HepG2 (cell line): Measurements from ENCODE around the gene ADAMTS12. TPM values are rescaled to one million over a fixed set of nuclear protein-coding genes. Genes with fewer than 3 reads are reported as not detected.

ENCODE experiments used
- ATAC-seq: fragments of 200-7000 bp; cut with Tn5 transposase; 3 replicates; pipeline ENCODE4 v1.9.1; 2020; ENCODE audit warnings: mild to moderate bottlenecking, moderate library complexity
- BruUV-seq: library from RNA; stranded (reverse); fragments of 400-500 nt; replicated peaks from 2 replicates; lab custom pipeline; 2021; lab: Mats Ljungman, UMichigan
- CTCF ChIA-PET: fragments of 300-600 bp; formaldehyde crosslinking; extraction: SDS; loops from one replicate; lab custom pipeline; 2021; ENCODE audit warnings: low total read pairs, inconsistent platforms, low intra/inter-chr PET ratio; lab: Yijun Ruan, JAX
- POLR2A ChIA-PET: fragments of 350-600 bp; sonication (Branson Sonifier 250); formaldehyde crosslinking; loops from one replicate; lab custom pipeline; 2020; ENCODE audit warnings: antibody characterized with exemption, inconsistent platforms; lab: Yijun Ruan, JAX
- DNase-seq: peaks from one replicate; pipeline ENCODE4 v3.0.0-alpha.2; 2015; ENCODE audit warnings: low spot score
- FAIRE-seq: peaks from 3 replicates; lab custom pipeline; 2011; peaks lifted over from hg19 to GRCh38; lab: Jason Lieb, UNC
- H2AFZ ChIP-seq: one replicate; pipeline ENCODE4 v1.6.1; 2011; ENCODE audit warnings: low read length, inconsistent platforms
- H3K27ac ChIP-seq: fragments of 300-600 bp; 3 replicates; pipeline ENCODE4 v1.8.0; 2011; ENCODE audit warnings: mixed run types, mild to moderate bottlenecking, mixed read lengths, low read length, inconsistent platforms; ENCODE audit not compliant: insufficient read depth; ENCODE audit errors: extremely low read length
- H3K27me3 ChIP-seq, 2 experiments: fragments of 200-600 bp in 1 of 2; 2 replicates in 1 of 2; 3 replicates in 1 of 2; pipeline versions ENCODE4 v1.6.0 to v1.8.0; 2011; ENCODE audit warnings: low read length in 2 of 2, mild to moderate bottlenecking in 2 of 2, moderate library complexity in 2 of 2, inconsistent platforms in 1 of 2; ENCODE audit not compliant: insufficient read depth in 2 of 2, control insufficient read depth in 1 of 2
- H3K36me3 ChIP-seq, 2 experiments: fragments of 200-600 bp in 1 of 2; replicated peaks in 1 of 2; 2 replicates in 1 of 2; 3 replicates in 1 of 2; pipeline versions ENCODE4 v1.5.1 to v1.8.0; 2011; ENCODE audit warnings: low read length in 2 of 2, inconsistent platforms in 1 of 2; ENCODE audit not compliant: insufficient read depth in 2 of 2, control insufficient read depth in 1 of 2
- H3K4me1 ChIP-seq: 2 replicates; pipeline ENCODE4 v1.5.1; 2012; ENCODE audit warnings: low read length, inconsistent platforms; ENCODE audit not compliant: insufficient read depth
- H3K4me2 ChIP-seq: 2 replicates; pipeline ENCODE4 v1.6.0; 2011; ENCODE audit warnings: low read depth, low read length, inconsistent platforms
- H3K4me3 ChIP-seq, 3 experiments: fragments of 200-600 bp in 1 of 3; sonication (generic), shearing (Covaris generic) in 1 of 3; replicated peaks in 1 of 3; 2 replicates each; pipeline ENCODE4 v1.5.1; 2011 to 2016; ENCODE audit warnings: low read length in 3 of 3, inconsistent platforms in 2 of 3, low read depth in 2 of 3, mild to moderate bottlenecking in 2 of 3, control low read depth in 1 of 3, mixed read lengths in 1 of 3; ENCODE audit not compliant: insufficient read depth in 1 of 3
- H3K79me2 ChIP-seq: one replicate; pipeline ENCODE4 v1.6.1; 2011; ENCODE audit warnings: low read length, inconsistent platforms; ENCODE audit not compliant: insufficient read depth
- H3K9ac ChIP-seq: 2 replicates; pipeline ENCODE4 v1.6.0; 2011; ENCODE audit warnings: mild to moderate bottlenecking, low read depth, low read length, inconsistent platforms; ENCODE audit not compliant: insufficient read depth
- H3K9me3 ChIP-seq: 2 replicates; pipeline ENCODE4 v1.5.1; 2012; ENCODE audit warnings: mild to moderate bottlenecking, low read length
- H4K20me1 ChIP-seq: 2 replicates; pipeline ENCODE4 v1.6.0; 2011; ENCODE audit warnings: inconsistent platforms, mild to moderate bottlenecking, low read length, moderate library complexity; ENCODE audit not compliant: insufficient read depth
- ATF5 ChIP-seq: sonication (generic); formaldehyde crosslinking; IDR thresholded peaks from 2 replicates; pipeline ENCODE4 v1.4.0; 2020; ENCODE audit warnings: mild to moderate bottlenecking, low read depth, missing genetic modification reagents
- DMTF1 ChIP-seq: sonication (generic); formaldehyde crosslinking; IDR thresholded peaks from 2 replicates; pipeline ENCODE4 v1.4.0; 2020; ENCODE audit warnings: mild to moderate bottlenecking, missing genetic modification reagents
- GMEB1 ChIP-seq: sonication (generic); formaldehyde crosslinking; IDR thresholded peaks from 2 replicates; pipeline ENCODE4 v1.5.1; 2020; ENCODE audit warnings: missing genetic modification reagents, mild to moderate bottlenecking, borderline replicate concordance
- HNRNPK ChIP-seq: fragments of 200-400 bp; formaldehyde crosslinking; IDR thresholded peaks from 2 replicates; pipeline ENCODE4 v1.6.1; 2018; ENCODE audit warnings: low read length, low read depth, moderate library complexity, mild to moderate bottlenecking; ENCODE audit not compliant: poor library complexity, severe bottlenecking
- MED1 ChIP-seq: sonication (generic); formaldehyde crosslinking; IDR thresholded peaks from 2 replicates; pipeline ENCODE4 v1.4.0; 2020; ENCODE audit warnings: missing genetic modification reagents
- NFATC3 ChIP-seq: sonication (generic); formaldehyde crosslinking; IDR thresholded peaks from 2 replicates; pipeline ENCODE4 v1.5.1; 2020; ENCODE audit warnings: mild to moderate bottlenecking, missing genetic modification reagents
- RAD21 ChIP-seq: fragments of 450-650 bp; formaldehyde crosslinking; IDR thresholded peaks from 2 replicates; pipeline ENCODE4 v1.5.0; 2020; ENCODE audit warnings: mild to moderate bottlenecking
- THAP7 ChIP-seq: sonication (generic); formaldehyde crosslinking; IDR thresholded peaks from 2 replicates; pipeline ENCODE4 v1.8.1; 2023; ENCODE audit warnings: mild to moderate bottlenecking, missing genetic modification reagents
- XBP1 ChIP-seq: sonication (generic); formaldehyde crosslinking; IDR thresholded peaks from 2 replicates; pipeline ENCODE4 v1.5.0; 2020; ENCODE audit warnings: missing genetic modification reagents
- ZMYM4 ChIP-seq: sonication (generic); formaldehyde crosslinking; IDR thresholded peaks from 2 replicates; pipeline ENCODE4 v1.8.1; 2023; ENCODE audit warnings: mild to moderate bottlenecking, missing genetic modification reagents
- ZNF18 ChIP-seq: sonication (generic); formaldehyde crosslinking; IDR thresholded peaks from 2 replicates; pipeline ENCODE4 v1.8.0; 2022; ENCODE audit warnings: mild to moderate bottlenecking, missing genetic modification reagents; ENCODE audit not compliant: insufficient replicate concordance
- ZNF432 ChIP-seq: sonication (generic); formaldehyde crosslinking; IDR thresholded peaks from 2 replicates; pipeline ENCODE4 v1.5.0; 2020; ENCODE audit warnings: missing genetic modification reagents, mild to moderate bottlenecking, borderline replicate concordance
- ZNF639 ChIP-seq: conservative IDR thresholded peaks from 2 replicates; pipeline ENCODE4 v1.6.1; 2018; ENCODE audit warnings: missing genetic modification reagents
- ZNF788 ChIP-seq: sonication (generic); formaldehyde crosslinking; IDR thresholded peaks from 2 replicates; pipeline ENCODE4 v1.5.0; 2020; ENCODE audit warnings: mild to moderate bottlenecking, missing genetic modification reagents, borderline replicate concordance
- ZSCAN31 ChIP-seq: sonication (generic); formaldehyde crosslinking; IDR thresholded peaks from 2 replicates; pipeline ENCODE4 v1.5.0; 2020; ENCODE audit warnings: low read depth, mild to moderate bottlenecking, missing genetic modification reagents
- WGBS: methylation state at CpG from one replicate; pipeline ENCODE4 v1.1.6; 2017; ENCODE audit warnings: low lambda C conversion rate; 5-methylcytosine and 5-hydroxymethylcytosine counted together
- in situ Hi-C: cut with HindIII; loops from 2 replicates; pipeline ENCODE4 v1.10.0; 2017; ENCODE audit warnings: low pct_unique_long_range_greater_than_20kb; ENCODE audit not compliant: extremely low pct_ligation_motif_present
- intact Hi-C: fragments of 100-400 bp; cut with micrococcal nuclease; formaldehyde crosslinking; loops from one replicate; pipeline ENCODE4 v1.10.0; 2022; ENCODE audit not compliant: unreplicated experiment
- polyA plus RNA-seq, 8 experiments: library from polyadenylated mRNA; depleted of rRNA in 3 of 8; stranded (reverse) in 7 of 8; unstranded in 1 of 8; fragments of >200 nt; fragmentation: Illumina TruSeq in 4 of 8; extraction: Trizol in 4 of 8; gene quantifications; 2 replicates each; pipeline versions ENCODE4 v1.2.1 to v1.2.3, GENCODE V29; 2011 to 2016; ENCODE audit warnings: low read depth in 4 of 8, missing spikeins in 1 of 8, mixed read lengths in 1 of 8; ENCODE audit not compliant: insufficient read depth in 1 of 8
- total RNA-seq, 5 experiments: library from RNA; depleted of rRNA; stranded (reverse); fragments of >200 nt; fragmentation: Illumina TruSeq; extraction: Trizol; gene quantifications; 2 replicates each; pipeline ENCODE4 v1.2.3, GENCODE V29; 2016; ENCODE audit warnings: low read depth in 1 of 5

The ADAMTS12 gene
- total and polyA plus RNA-seq, 2 of the 13 experiments (the other 11 are each of a cell fraction or from before 2014, with no cell fraction given), result 0.03 TPM; not detected in 1

GRCh38 chr5:33504570-33504969, 387.2 kb downstream of the ADAMTS12 start (continued):
- TF ChIP-seq DMTF1 (CRISPR knock-in tag) (no peak), RAD21 (CRISPR knock-in tag) (no peak), ZNF18 (CRISPR knock-in tag) (no peak), HNRNPK (no peak), ZNF639 (CRISPR knock-in tag) (no peak), ZMYM4 (CRISPR knock-in tag) (no peak), ZSCAN31 (no peak)

GRCh38 chr5:33501899-33502298, 389.9 kb downstream of the ADAMTS12 start:
- Histone ChIP-seq H3K4me2 (no peak overlapping the region), H3K36me3 (no peaks in the 10 kb centered on the region), H3K4me1 (no peaks in the 10 kb centered on the region; the same call in 1 of the 2 replicates), H3K9me3 (no peaks in the 10 kb centered on the region), H3K27me3 (no peaks in the 10 kb centered on the region), H3K9ac (no peak overlapping the region), H4K20me1 (no peaks in the 10 kb centered on the region), H2AFZ (no peak overlapping the region), H3K79me2 (no peaks in the 10 kb centered on the region), H3K4me3 (no peak overlapping the region), H3K27ac (no peak overlapping the region)
- POLR2A ChIA-PET, result no interaction called here
- WGBS, result 100% methylated on average over 1 of the region's 27 CpGs
- BruUV-seq, result no TSS peak
- CTCF ChIA-PET, result no interaction called here
- DNase-seq (no peak), FAIRE-seq (no peak), ATAC-seq (no peak)
- in situ Hi-C loops (no loop called here), intact Hi-C loops (no loop called here)
- TF ChIP-seq ATF5, result no peak
- TF ChIP-seq XBP1 (CRISPR knock-in tag), result no peak
- no peak for TF ChIP-seq ZNF788 (CRISPR knock-in tag)
- TF ChIP-seq MED1 (CRISPR knock-in tag), result no peak
- TF ChIP-seq GMEB1 (CRISPR knock-in tag), result no peak
- no peak for TF ChIP-seq ZNF432 (CRISPR knock-in tag)
- no peak for TF ChIP-seq NFATC3 (CRISPR knock-in tag)
- no peak for TF ChIP-seq THAP7
